GM12878 (cell line): ENCODE data around the gene CLASP1. TPM values are rescaled to one million over a fixed set of nuclear protein-coding genes. Genes with fewer than 3 reads are reported as not detected.

ENCODE experiments used
- ATAC-seq: fragments of 200-7000 bp; cut with Tn5 transposase; 3 replicates; pipeline ENCODE4 v1.9.1; 2020; ENCODE audit warnings: mild to moderate bottlenecking, moderate library complexity
- BruUV-seq: library from RNA; stranded (reverse); fragments of 400-500 nt; replicated peaks from 2 replicates; lab custom pipeline; 2021; lab: Mats Ljungman, UMichigan
- CTCF ChIA-PET: fragments of 300-600 bp; sonication (Branson Sonifier 250); formaldehyde crosslinking; extraction: SDS; loops from one replicate; lab custom pipeline; 2021; ENCODE audit warnings: inconsistent platforms; lab: Yijun Ruan, JAX
- POLR2A ChIA-PET: fragments of 350-600 bp; formaldehyde crosslinking; extraction: SDS; loops from one replicate; lab custom pipeline; 2021; ENCODE audit warnings: inconsistent platforms; lab: Charles Lee
- RAD21 ChIA-PET: fragments of 300-600 bp; sonication (Branson Sonifier 250); formaldehyde crosslinking; loops from one replicate; lab custom pipeline; 2023; ENCODE audit warnings: antibody characterized with exemption; ENCODE audit not compliant: unreplicated experiment; lab: Charles Lee
- SMC1A ChIA-PET: fragments of 300-600 bp; sonication (Branson Sonifier 250); formaldehyde crosslinking; loops from one replicate; lab custom pipeline; 2023; ENCODE audit not compliant: unreplicated experiment, uncharacterized antibody; lab: Charles Lee
- DNase-seq: peaks from one replicate; pipeline ENCODE4 v3.0.0-alpha.2; 2011; ENCODE audit warnings: low read depth, low spot score
- FAIRE-seq: peaks from 3 replicates; lab custom pipeline; 2011; peaks lifted over from hg19 to GRCh38; lab: Jason Lieb, UNC
- H2AFZ ChIP-seq: 2 replicates; pipeline ENCODE4 v1.6.0; 2011; ENCODE audit warnings: low read depth, low read length, control low read depth; ENCODE audit not compliant: control insufficient read depth
- H3K27ac ChIP-seq: 2 replicates; pipeline ENCODE4 v1.5.1; 2011; ENCODE audit warnings: control low read depth; ENCODE audit not compliant: control insufficient read depth, insufficient read depth
- H3K27me3 ChIP-seq, 2 experiments: replicated peaks in 1 of 2; 2 replicates each; pipeline versions ENCODE4 v1.6.0 to v1.6.1; 2011; ENCODE audit warnings: low read length in 1 of 2; ENCODE audit not compliant: control insufficient read depth in 2 of 2, insufficient read depth in 2 of 2
- H3K36me3 ChIP-seq, 2 experiments: 2 replicates each; pipeline ENCODE4 v1.5.1; 2011; ENCODE audit warnings: low read length in 1 of 2; ENCODE audit not compliant: control insufficient read depth in 2 of 2, insufficient read depth in 2 of 2
- H3K4me1 ChIP-seq: 2 replicates; pipeline ENCODE4 v1.6.1; 2011; ENCODE audit warnings: mild to moderate bottlenecking, low read length, moderate library complexity, mixed read lengths; ENCODE audit not compliant: control insufficient read depth, insufficient read depth
- H3K4me2 ChIP-seq: 2 replicates; pipeline ENCODE4 v1.6.0; 2011; ENCODE audit warnings: control low read depth; ENCODE audit not compliant: control insufficient read depth, insufficient read depth
- H3K4me3 ChIP-seq: fragments of 200-600 bp; sonication (generic); 2 replicates; pipeline ENCODE4 v1.5.1; 2016
- H3K79me2 ChIP-seq: 2 replicates; pipeline ENCODE4 v1.6.0; 2011; ENCODE audit warnings: low read length; ENCODE audit not compliant: control insufficient read depth, insufficient read depth
- H3K9ac ChIP-seq: 2 replicates; pipeline ENCODE4 v1.8.0; 2011; ENCODE audit warnings: low read length, control low read depth, mixed read lengths; ENCODE audit not compliant: control insufficient read depth, insufficient read depth
- H3K9me3 ChIP-seq: replicated peaks from 3 replicates; pipeline ENCODE4 v1.5.1; 2011; ENCODE audit warnings: mild to moderate bottlenecking, low read length; ENCODE audit not compliant: control insufficient read depth, insufficient read depth
- H4K20me1 ChIP-seq: 2 replicates; pipeline ENCODE4 v1.6.0; 2011; ENCODE audit not compliant: control insufficient read depth, insufficient read depth
- ZBTB33 ChIP-seq: fragments of 450-650 bp; IDR thresholded peaks from 2 replicates; pipeline ENCODE4 v1.6.1; 2017; ENCODE audit warnings: mild to moderate bottlenecking
- in situ Hi-C: fragments of 300-500 bp; cut with MboI; formaldehyde crosslinking; loops from 9 replicates; pipeline ENCODE4 v1.14.3; 2018; ENCODE audit warnings: mixed read lengths
- intact Hi-C: fragments of 100-400 bp; cut with micrococcal nuclease; formaldehyde crosslinking; loops from one replicate; pipeline ENCODE4 v1.14.2; 2022; ENCODE audit not compliant: unreplicated experiment
- polyA plus RNA-seq, 11 experiments: library from polyadenylated mRNA; depleted of rRNA in 4 of 11; unstranded in 6 of 11; stranded (reverse) in 5 of 11; fragments of >200 nt; fragmentation: Nextera tagmentation in 4 of 11; fragmentation: Illumina TruSeq in 1 of 11; extraction: Ambion mirVana in 4 of 11; extraction: Trizol in 1 of 11; gene quantifications; 1 replicate in 1 of 11; 2 replicates in 10 of 11; pipeline versions ENCODE4 v1.2.1 to v1.2.3, GENCODE V29; 2011 to 2016; ENCODE audit warnings: inconsistent platforms in 2 of 11, missing spikeins in 2 of 11, low read depth in 1 of 11
- total RNA-seq, 4 experiments: library from RNA; depleted of rRNA in 3 of 4; stranded (reverse); fragments of >200 nt in 3 of 4; fragmentation: Illumina TruSeq in 1 of 4; extraction: Trizol in 1 of 4; gene quantifications; 2 replicates each; pipeline versions ENCODE4 v1.2.1 to v1.2.3, GENCODE V29; 2013 to 2021

Gene CLASP1
- total and polyA plus RNA-seq, 10 of the 15 experiments (the other 5 are each of a cell fraction or from before 2014, with no cell fraction given): 1.4 to 62.4 (median 32.9) TPM

DNA sequence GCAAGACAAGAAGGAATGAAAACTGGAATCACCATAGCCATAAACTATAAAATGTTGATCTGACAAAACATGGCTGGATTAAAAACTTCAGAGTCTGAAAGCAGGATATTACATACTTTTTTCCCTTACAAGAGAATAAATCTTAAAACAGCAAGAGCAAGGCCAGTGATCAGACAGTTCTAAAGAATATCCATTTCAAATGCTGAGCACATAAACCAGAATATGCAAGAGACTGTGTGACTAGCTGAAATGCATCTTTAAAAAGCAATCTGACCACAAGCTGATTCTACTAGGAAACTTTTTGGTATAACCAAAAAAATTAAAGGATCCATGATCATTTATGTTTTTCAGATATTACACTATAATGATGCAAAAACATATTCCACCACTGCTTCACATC is 239.3 kb downstream of the CLASP1 start:
- RAD21 ChIA-PET: interaction anchor here (1.3 kb wide), 1 partner anchor 237 kb away, joined by 4 read pairs; no protein-coding TSS in a partner anchor
- DNase-seq: no peak

More for the DNA sequence above, 239.3 kb downstream of the CLASP1 start:
- no TSS peak for BruUV-seq
- intact Hi-C loops: loop anchor here (10.0 kb wide), 1 partner anchor 335 kb away; no protein-coding TSS in a partner anchor
- no peak overlapping the region for H3K9ac ChIP-seq
- ChIA-PET CTCF (interaction anchor here (1.1 to 1.9 kb wide), 2 partner anchors 14 to 20 kb away, joined by 3 to 6 read pairs; no protein-coding TSS in a partner anchor), SMC1A (interaction anchor here (1.1 to 2.7 kb wide), 2 partner anchors 13 kb away, joined by 4 to 13 read pairs; no protein-coding TSS in a partner anchor), POLR2A (no interaction called here)
- no peaks in the 10 kb centered on the region for H3K27me3 ChIP-seq
- H3K4me2 ChIP-seq: no peak overlapping the region
- H2AFZ ChIP-seq: no peak overlapping the region
- H3K36me3 ChIP-seq: peaks cover 0 to 25% of the 10 kb centered on the region in 2 experiments; a peak in 2 of 4 replicates
- H3K4me1 ChIP-seq: no peaks in the 10 kb centered on the region
- in situ Hi-C loops: no loop called here
- FAIRE-seq (no peak), ATAC-seq (no peak)
- H3K79me2 ChIP-seq: no peaks in the 10 kb centered on the region
- no peak for TF ChIP-seq ZBTB33
- no peaks in the 10 kb centered on the region for H3K9me3 ChIP-seq
- H4K20me1 ChIP-seq: no peaks in the 10 kb centered on the region
- no peak overlapping the region for H3K4me3 ChIP-seq
- no peak overlapping the region for H3K27ac ChIP-seq
